ENCODE data around the gene ERMARD.
A peak's percentile ranks its signal among the peaks of the same experiment; 100 is the strongest.

ERMARD gene

GRCh38 chr6:169726963-169727362, 24.5 kb upstream of the ERMARD start:
- TF ChIP-seq USF1 (IDR thresholded peaks at IDR 0.05) (no peak), REST (IDR thresholded peaks at IDR 0.05; ENCODE audit: low read depth) (no peak), TAF1 (IDR thresholded peaks at IDR 0.05; ENCODE audit: low read depth) (no peak), MAX (IDR thresholded peaks at IDR 0.05) (no peak), YY1 (IDR thresholded peaks at IDR 0.05; ENCODE audit: low read depth) (no peak), CEBPB (IDR thresholded peaks at IDR 0.05) (no peak), EGR1 (IDR thresholded peaks at IDR 0.05) (no peak), EP300 (IDR thresholded peaks at IDR 0.05; ENCODE audit: borderline replicate concordance) (no peak), TEAD4 (IDR thresholded peaks at IDR 0.05) (no peak), ZBTB7A (IDR thresholded peaks at IDR 0.05; ENCODE audit: low read depth) (no peak), TCF12 (IDR thresholded peaks at IDR 0.05; ENCODE audit: low read depth) (no peak), RAD21 (IDR thresholded peaks at IDR 0.05; ENCODE audit: low read depth) (no peak), NFIC (IDR thresholded peaks at IDR 0.05) (no peak), FOXM1 (IDR thresholded peaks at IDR 0.05; ENCODE audit: borderline replicate concordance, low read depth) (no peak), CREB1 (IDR thresholded peaks at IDR 0.05; ENCODE audit: low read depth) (no peak)

DNA sequence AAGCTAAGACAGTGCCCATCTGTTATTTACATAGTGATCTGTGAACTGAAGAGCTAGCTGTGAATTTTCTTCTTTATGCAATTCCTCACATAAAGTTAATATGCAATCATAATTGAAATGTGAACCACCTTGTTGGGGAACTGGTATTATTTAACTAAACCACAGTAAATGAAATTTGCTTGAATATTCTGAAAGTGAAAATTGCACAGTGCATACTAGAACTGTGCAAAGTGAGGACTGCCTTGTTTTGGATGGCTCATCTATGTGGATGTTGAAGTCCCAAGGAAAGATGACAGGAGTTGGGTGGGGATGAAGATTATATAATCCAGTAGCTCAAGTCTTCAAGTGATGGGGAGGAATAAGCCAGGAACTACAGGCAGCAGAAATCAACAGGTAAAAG, 21.5 kb upstream of the ERMARD start:
- TF ChIP-seq REST (IDR thresholded peaks at IDR 0.05; ENCODE audit: low read depth) (no peak), RAD21 (IDR thresholded peaks at IDR 0.05; ENCODE audit: low read depth) (no peak), TCF12 (IDR thresholded peaks at IDR 0.05; ENCODE audit: low read depth) (no peak), YY1 (IDR thresholded peaks at IDR 0.05; ENCODE audit: low read depth) (no peak), FOXM1 (IDR thresholded peaks at IDR 0.05; ENCODE audit: borderline replicate concordance, low read depth) (no peak), USF1 (IDR thresholded peaks at IDR 0.05) (no peak), CREB1 (IDR thresholded peaks at IDR 0.05; ENCODE audit: low read depth) (no peak), NFIC (IDR thresholded peaks at IDR 0.05) (no peak), ZBTB7A (IDR thresholded peaks at IDR 0.05; ENCODE audit: low read depth) (no peak), MAX (IDR thresholded peaks at IDR 0.05) (no peak), TEAD4 (IDR thresholded peaks at IDR 0.05) (no peak), EGR1 (IDR thresholded peaks at IDR 0.05) (no peak), CEBPB (IDR thresholded peaks at IDR 0.05) (no peak), EP300 (IDR thresholded peaks at IDR 0.05; ENCODE audit: borderline replicate concordance) (no peak)

- TF ChIP-seq CEBPB (IDR thresholded peaks at IDR 0.05) (no peak), TCF12 (IDR thresholded peaks at IDR 0.05; ENCODE audit: low read depth) (no peak), YY1 (IDR thresholded peaks at IDR 0.05; ENCODE audit: low read depth) (0 out of 2 replicates have a peak, but pooled peaks have one; percentile 24), RAD21 (IDR thresholded peaks at IDR 0.05; ENCODE audit: low read depth) (no peak)
Observed at GRCh38 chr6:169738204-169738975, 13.0 kb upstream of the ERMARD start.

DNA sequence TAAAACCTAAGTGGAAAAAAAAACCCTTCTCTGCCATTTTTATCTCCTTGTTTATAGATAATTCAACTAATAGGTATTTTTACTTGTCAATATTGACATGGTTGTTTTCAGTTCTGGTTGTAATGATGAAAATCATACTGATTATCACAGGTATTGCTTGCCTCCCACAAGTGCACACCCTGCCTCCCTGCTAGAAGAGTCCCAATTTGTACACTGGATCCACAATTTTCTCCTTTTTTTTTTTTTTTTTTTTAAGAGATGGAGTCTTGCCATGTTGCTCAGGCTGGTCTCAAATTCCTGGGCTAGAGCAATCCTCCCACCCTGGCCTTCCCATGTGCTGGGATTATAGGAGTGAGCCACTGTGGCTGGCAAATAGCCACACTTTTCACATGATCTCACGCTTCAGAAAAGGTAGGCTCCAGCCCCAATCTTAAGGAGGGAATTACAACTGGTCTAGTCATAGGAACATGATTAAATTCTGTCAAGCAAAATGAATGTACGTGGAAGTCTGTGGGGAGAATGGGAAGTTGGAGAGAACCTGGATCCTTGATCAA, 12.4 kb upstream of the ERMARD start:
- TF ChIP-seq RAD21 (IDR thresholded peaks at IDR 0.05; ENCODE audit: low read depth) (no peak), MAX (IDR thresholded peaks at IDR 0.05) (0 out of 2 replicates have a peak, but pooled peaks have one; percentile 12), NFIC (IDR thresholded peaks at IDR 0.05) (peak; percentile 31)

- TF ChIP-seq EGR1 (IDR thresholded peaks at IDR 0.05) (no peak), NFIC (IDR thresholded peaks at IDR 0.05) (no peak), TEAD4 (IDR thresholded peaks at IDR 0.05) (no peak), MAX (IDR thresholded peaks at IDR 0.05) (no peak), EP300 (IDR thresholded peaks at IDR 0.05; ENCODE audit: borderline replicate concordance) (no peak), CREB1 (IDR thresholded peaks at IDR 0.05; ENCODE audit: low read depth) (no peak), CEBPB (IDR thresholded peaks at IDR 0.05) (no peak), TCF12 (IDR thresholded peaks at IDR 0.05; ENCODE audit: low read depth) (no peak), REST (IDR thresholded peaks at IDR 0.05; ENCODE audit: low read depth) (no peak)
Observed at GRCh38 chr6:169741344-169741743, 10.1 kb upstream of the ERMARD start.

Data from Ishikawa (cell line).